K562 (cell line): ENCODE measurements around the gene CNNM2. TPM values are rescaled to one million over a fixed set of nuclear protein-coding genes. Genes with fewer than 3 reads are reported as not detected.

ENCODE experiments used
- ATAC-seq: fragments of 200-7000 bp; cut with Tn5 transposase; 3 replicates; pipeline ENCODE4 v1.9.1; 2020; ENCODE audit warnings: moderate library complexity
- BruUV-seq: library from RNA; stranded (reverse); fragments of 400-500 nt; replicated peaks from 2 replicates; lab custom pipeline; 2021; lab: Mats Ljungman, UMichigan
- CTCF ChIA-PET: fragments of 300-600 bp; formaldehyde crosslinking; extraction: SDS; loops from one replicate; lab custom pipeline; 2021; ENCODE audit warnings: low intra/inter-chr PET ratio; lab: Yijun Ruan, JAX
- POLR2A ChIA-PET: fragments of 300-600, 350-650 bp; sonication (Branson Sonifier 250); formaldehyde crosslinking; extraction: SDS; loops from one replicate; lab custom pipeline; 2021; ENCODE audit warnings: antibody characterized with exemption, inconsistent platforms; lab: Yijun Ruan, JAX
- DNase-seq, 4 experiments: peaks; one replicate each; pipeline versions ENCODE4 v3.0.0 to v3.0.0-alpha.2; 2011 to 2018; ENCODE audit warnings: low spot score in 3 of 4, mixed read lengths in 3 of 4; ENCODE audit errors: extremely low read depth in 1 of 4
- FAIRE-seq: peaks from 2 replicates; lab custom pipeline; 2011; peaks lifted over from hg19 to GRCh38; lab: Jason Lieb, UNC
- H2AFZ ChIP-seq: 2 replicates; pipeline ENCODE4 v1.6.0; 2011; ENCODE audit warnings: low read depth, low read length, control low read depth, inconsistent platforms
- H3K27ac ChIP-seq: fragments of 200-600 bp; 3 replicates; pipeline ENCODE4 v1.8.0; 2011; ENCODE audit warnings: low read depth, mild to moderate bottlenecking, control low read depth, inconsistent platforms, low read length, moderate library complexity, mixed read lengths; ENCODE audit errors: extremely low read depth
- H3K27me3 ChIP-seq, 2 experiments: fragments of 300-600 bp in 1 of 2; 2 replicates in 1 of 2; 3 replicates in 1 of 2; pipeline versions ENCODE4 v1.6.0 to v1.8.0; 2011; ENCODE audit warnings: inconsistent platforms in 2 of 2, low read length in 2 of 2, mild to moderate bottlenecking in 1 of 2, mixed read lengths in 1 of 2, moderate library complexity in 1 of 2; ENCODE audit not compliant: control insufficient read depth in 2 of 2, insufficient read depth in 2 of 2
- H3K36me3 ChIP-seq: fragments of 300-600 bp; 3 replicates; pipeline ENCODE4 v1.8.0; 2011; ENCODE audit warnings: mild to moderate bottlenecking, low read length, inconsistent platforms; ENCODE audit not compliant: control insufficient read depth, insufficient read depth
- H3K4me1 ChIP-seq, 2 experiments: fragments of 200-600 bp in 1 of 2; replicated peaks in 1 of 2; 2 replicates in 1 of 2; 3 replicates in 1 of 2; pipeline versions ENCODE4 v1.5.1 to v1.8.0; 2011; ENCODE audit warnings: inconsistent platforms in 2 of 2, low read length in 2 of 2, mild to moderate bottlenecking in 1 of 2, mixed read lengths in 1 of 2, moderate library complexity in 1 of 2; ENCODE audit not compliant: control insufficient read depth in 2 of 2, insufficient read depth in 2 of 2
- H3K4me2 ChIP-seq: 2 replicates; pipeline ENCODE4 v1.6.1; 2011; ENCODE audit warnings: low read length, control low read depth, inconsistent platforms, mixed read lengths; ENCODE audit not compliant: insufficient read depth
- H3K4me3 ChIP-seq: fragments of 200-600 bp; sonication (generic), shearing (Covaris generic); 2 replicates; pipeline ENCODE4 v1.5.1; 2016; ENCODE audit warnings: control low read depth, inconsistent platforms
- H3K79me2 ChIP-seq: fragments of 200-600 bp; 3 replicates; pipeline ENCODE4 v1.8.0; 2011; ENCODE audit warnings: low read length, inconsistent platforms; ENCODE audit not compliant: control insufficient read depth, insufficient read depth
- H3K9ac ChIP-seq, 2 experiments: 2 replicates each; pipeline versions ENCODE4 v1.6.0 to v1.6.1; 2011; ENCODE audit warnings: low read depth in 2 of 2, low read length in 2 of 2, control low read depth in 1 of 2, inconsistent platforms in 1 of 2, mild to moderate bottlenecking in 1 of 2, mixed read lengths in 1 of 2; ENCODE audit not compliant: insufficient read depth in 1 of 2
- H3K9me1 ChIP-seq: one replicate; pipeline ENCODE4 v1.6.0; 2011; ENCODE audit warnings: inconsistent platforms, mild to moderate bottlenecking, low read length, moderate library complexity; ENCODE audit not compliant: control insufficient read depth, insufficient read depth
- H3K9me3 ChIP-seq: replicated peaks from 2 replicates; pipeline ENCODE4 v1.5.1; 2011; ENCODE audit warnings: low read depth, low read length, inconsistent platforms; ENCODE audit not compliant: control insufficient read depth, insufficient read depth
- H4K20me1 ChIP-seq: replicated peaks from 2 replicates; pipeline ENCODE4 v1.6.1; 2011; ENCODE audit warnings: low read length, inconsistent platforms, mixed read lengths; ENCODE audit not compliant: control insufficient read depth, insufficient read depth
- BRF2 ChIP-seq: IDR thresholded peaks from 3 replicates; pipeline ENCODE4 v1.6.1; 2011; ENCODE audit warnings: borderline replicate concordance, mild to moderate bottlenecking; ENCODE audit not compliant: insufficient read length, insufficient read depth
- CBX5 ChIP-seq: IDR thresholded peaks from 2 replicates; pipeline ENCODE4 v1.6.1; 2014; ENCODE audit warnings: low read depth, borderline replicate concordance
- DMBX1 ChIP-seq: fragments of 250-450 bp; sonication (Bioruptor Pico); IDR thresholded peaks from 2 replicates; pipeline ENCODE4 v1.8.0; 2022; ENCODE audit warnings: inconsistent platforms, mild to moderate bottlenecking, moderate library complexity, borderline replicate concordance
- HDAC3 ChIP-seq: fragments of 450-650 bp; IDR thresholded peaks from 2 replicates; pipeline ENCODE4 v1.6.1; 2018; ENCODE audit warnings: borderline replicate concordance, mild to moderate bottlenecking, moderate library complexity; ENCODE audit not compliant: partially characterized antibody
- TCF7 ChIP-seq: sonication (generic); IDR thresholded peaks from 2 replicates; pipeline ENCODE4 v1.6.1; 2016; ENCODE audit warnings: antibody characterized with exemption, borderline replicate concordance
- ZBTB1 ChIP-seq: sonication (generic); formaldehyde crosslinking; IDR thresholded peaks from 2 replicates; pipeline ENCODE4 v1.8.1; 2023; ENCODE audit warnings: missing genetic modification reagents, low read depth, mild to moderate bottlenecking, borderline replicate concordance
- ZNF121 ChIP-seq: sonication (generic); formaldehyde crosslinking; conservative IDR thresholded peaks from 2 replicates; pipeline ENCODE4 v1.8.0; 2022; ENCODE audit warnings: missing genetic modification reagents
- ZNF354B ChIP-seq: fragments of 250-450 bp; sonication (Bioruptor Pico); IDR thresholded peaks from 2 replicates; pipeline ENCODE4 v1.4.0; 2020
- WGBS: fragments of 100-300 bp; shearing (Covaris generic); methylation state at CpG from one replicate; pipeline ENCODE4 v1.1.6; 2016; ENCODE audit warnings: low coverage, mixed read lengths; ENCODE audit not compliant: insufficient coverage; ENCODE audit errors: missing lambda C conversion rate; 5-methylcytosine and 5-hydroxymethylcytosine counted together
- in situ Hi-C: fragments of 300-500 bp; cut with MboI; formaldehyde crosslinking; loops from 4 replicates; pipeline ENCODE4 v1.15.0; 2018; ENCODE audit warnings: inconsistent platforms, mixed read lengths
- intact Hi-C: fragments of 100-400 bp; cut with micrococcal nuclease; formaldehyde crosslinking; loops from 2 replicates; pipeline ENCODE4 v1.14.2; 2022
- polyA plus RNA-seq, 8 experiments: library from polyadenylated mRNA; depleted of rRNA in 4 of 8; stranded (reverse) in 5 of 8; unstranded in 3 of 8; fragments of >200 nt; fragmentation: Nextera tagmentation in 2 of 8; fragmentation: Illumina TruSeq in 1 of 8; extraction: Ambion mirVana in 2 of 8; extraction: Trizol in 1 of 8; gene quantifications; 2 replicates each; pipeline versions ENCODE4 v1.2.1 to v1.2.3, GENCODE V29; 2011 to 2014; ENCODE audit warnings: inconsistent platforms in 1 of 8, missing spikeins in 1 of 8
- total RNA-seq, 7 experiments: library from RNA; depleted of rRNA in 6 of 7; stranded (reverse); fragments of >200 nt in 6 of 7; fragmentation: Illumina TruSeq in 2 of 7; extraction: Trizol in 2 of 7; gene quantifications; 2 replicates each; pipeline versions ENCODE4 v1.2.1 to v1.2.3, GENCODE V29; 2011 to 2021; ENCODE audit warnings: low replicate concordance in 1 of 7
- TF ChIP-seq, protein P1 (sequence below): fragments of 250-450 bp; sonication (Bioruptor Pico); IDR thresholded peaks from 2 replicates; pipeline ENCODE4 v1.4.0; 2020

The CNNM2 gene
- total and polyA plus RNA-seq, 9 of the 15 experiments (the other 6 are each of a cell fraction or from before 2014, with no cell fraction given): 0.21 to 5.0 (median 1.3) TPM

DNA sequence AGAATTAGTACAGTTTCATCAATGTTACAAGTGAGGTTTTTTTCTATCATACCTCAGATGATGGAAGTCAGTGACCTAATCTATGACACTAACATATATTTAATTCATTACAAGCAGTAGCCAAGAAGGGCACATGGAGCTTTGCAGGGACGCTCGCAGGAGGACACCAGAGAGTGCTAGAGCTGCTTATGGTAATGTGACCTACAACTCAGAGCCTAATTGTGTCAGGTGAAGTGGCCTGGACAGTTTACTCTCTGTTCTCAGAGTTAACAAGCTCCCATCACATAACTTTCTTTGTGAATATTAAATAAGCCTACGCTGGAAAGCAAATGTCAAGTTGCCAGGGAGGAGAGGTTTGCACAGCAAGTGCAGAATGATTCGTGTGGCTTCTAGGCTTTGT, 11.6 kb upstream of the CNNM2 start:
- TF ChIP-seq ZBTB1: no peak
- H3K9me1 ChIP-seq: no peaks in the 10 kb centered on the region
- no peak for DNase-seq
- H3K36me3 ChIP-seq: no peaks in the 10 kb centered on the region
- no peak for FAIRE-seq
- ChIA-PET CTCF (interaction anchor here (1.0 kb wide), 1 partner anchor 72 kb away, joined by 3 read pairs; no protein-coding TSS in a partner anchor), POLR2A (no interaction called here)
- no peak overlapping the region for H3K9ac ChIP-seq
- no peak overlapping the region for H2AFZ ChIP-seq
- H3K27ac ChIP-seq: no peak overlapping the region
- no peak overlapping the region for H3K4me2 ChIP-seq
- in situ Hi-C loops: no loop called here
- WGBS: 42% methylated on average over 4 of the region's 4 CpGs
- H3K4me3 ChIP-seq: no peak overlapping the region
- intact Hi-C loops: no loop called here
- no peaks in the 10 kb centered on the region for H3K79me2 ChIP-seq
- no peaks in the 10 kb centered on the region for H3K4me1 ChIP-seq
- H3K9me3 ChIP-seq: no peaks in the 10 kb centered on the region
- no peaks in the 10 kb centered on the region for H4K20me1 ChIP-seq
- ATAC-seq: no peak
- H3K27me3 ChIP-seq: no peaks in the 10 kb centered on the region
- no TSS peak for BruUV-seq

GRCh38 chr10:102914781-102915180, 3.3 kb upstream of the CNNM2 start:
- ChIA-PET POLR2A (no interaction called here), CTCF (interaction anchor here (0.6 kb wide), 1 partner anchor 171 kb away, joined by 5 read pairs; the partner anchor contains the start of gene WBP1L)
- H3K79me2 ChIP-seq: peaks cover 11% of the 10 kb centered on the region
- no peaks in the 10 kb centered on the region for H3K27me3 ChIP-seq
- ATAC-seq (no peak), FAIRE-seq (no peak), DNase-seq (no peak)
- no peaks in the 10 kb centered on the region for H4K20me1 ChIP-seq
- intact Hi-C loops: loop anchor here (5.0 to 10.0 kb wide), 3 partner anchors 48 to 570 kb away; no protein-coding TSS in a partner anchor
- H3K36me3 ChIP-seq: no peaks in the 10 kb centered on the region
- H3K9me3 ChIP-seq: no peaks in the 10 kb centered on the region
- H3K9ac ChIP-seq: no peak overlapping the region
- no peaks in the 10 kb centered on the region for H3K9me1 ChIP-seq
- 60% methylated on average over 1 of the region's 1 CpG for WGBS
- no peak overlapping the region for H2AFZ ChIP-seq
- H3K4me1 ChIP-seq: peaks cover 0 to 26% of the 10 kb centered on the region in 2 experiments; a peak in 3 of 5 replicates
- H3K27ac ChIP-seq: no peak overlapping the region
- H3K4me3 ChIP-seq: no peak overlapping the region
- BruUV-seq: no TSS peak
- H3K4me2 ChIP-seq: no peak overlapping the region
- in situ Hi-C loops: loop anchor here (5.0 kb wide), 3 partner anchors 77 to 328 kb away; partner anchors contain the start of gene CYP17A1
- no peak for TF ChIP-seq TCF7
- TF ChIP-seq ZNF354B (CRISPR knock-in tag): no peak
- TF ChIP-seq DMBX1 (CRISPR knock-in tag): no peak
- no peak for TF ChIP-seq CBX5
- no peak for TF ChIP-seq HDAC3
- TF ChIP-seq ZNF121 (CRISPR knock-in tag): no peak
- TF ChIP-seq, protein P1, sequence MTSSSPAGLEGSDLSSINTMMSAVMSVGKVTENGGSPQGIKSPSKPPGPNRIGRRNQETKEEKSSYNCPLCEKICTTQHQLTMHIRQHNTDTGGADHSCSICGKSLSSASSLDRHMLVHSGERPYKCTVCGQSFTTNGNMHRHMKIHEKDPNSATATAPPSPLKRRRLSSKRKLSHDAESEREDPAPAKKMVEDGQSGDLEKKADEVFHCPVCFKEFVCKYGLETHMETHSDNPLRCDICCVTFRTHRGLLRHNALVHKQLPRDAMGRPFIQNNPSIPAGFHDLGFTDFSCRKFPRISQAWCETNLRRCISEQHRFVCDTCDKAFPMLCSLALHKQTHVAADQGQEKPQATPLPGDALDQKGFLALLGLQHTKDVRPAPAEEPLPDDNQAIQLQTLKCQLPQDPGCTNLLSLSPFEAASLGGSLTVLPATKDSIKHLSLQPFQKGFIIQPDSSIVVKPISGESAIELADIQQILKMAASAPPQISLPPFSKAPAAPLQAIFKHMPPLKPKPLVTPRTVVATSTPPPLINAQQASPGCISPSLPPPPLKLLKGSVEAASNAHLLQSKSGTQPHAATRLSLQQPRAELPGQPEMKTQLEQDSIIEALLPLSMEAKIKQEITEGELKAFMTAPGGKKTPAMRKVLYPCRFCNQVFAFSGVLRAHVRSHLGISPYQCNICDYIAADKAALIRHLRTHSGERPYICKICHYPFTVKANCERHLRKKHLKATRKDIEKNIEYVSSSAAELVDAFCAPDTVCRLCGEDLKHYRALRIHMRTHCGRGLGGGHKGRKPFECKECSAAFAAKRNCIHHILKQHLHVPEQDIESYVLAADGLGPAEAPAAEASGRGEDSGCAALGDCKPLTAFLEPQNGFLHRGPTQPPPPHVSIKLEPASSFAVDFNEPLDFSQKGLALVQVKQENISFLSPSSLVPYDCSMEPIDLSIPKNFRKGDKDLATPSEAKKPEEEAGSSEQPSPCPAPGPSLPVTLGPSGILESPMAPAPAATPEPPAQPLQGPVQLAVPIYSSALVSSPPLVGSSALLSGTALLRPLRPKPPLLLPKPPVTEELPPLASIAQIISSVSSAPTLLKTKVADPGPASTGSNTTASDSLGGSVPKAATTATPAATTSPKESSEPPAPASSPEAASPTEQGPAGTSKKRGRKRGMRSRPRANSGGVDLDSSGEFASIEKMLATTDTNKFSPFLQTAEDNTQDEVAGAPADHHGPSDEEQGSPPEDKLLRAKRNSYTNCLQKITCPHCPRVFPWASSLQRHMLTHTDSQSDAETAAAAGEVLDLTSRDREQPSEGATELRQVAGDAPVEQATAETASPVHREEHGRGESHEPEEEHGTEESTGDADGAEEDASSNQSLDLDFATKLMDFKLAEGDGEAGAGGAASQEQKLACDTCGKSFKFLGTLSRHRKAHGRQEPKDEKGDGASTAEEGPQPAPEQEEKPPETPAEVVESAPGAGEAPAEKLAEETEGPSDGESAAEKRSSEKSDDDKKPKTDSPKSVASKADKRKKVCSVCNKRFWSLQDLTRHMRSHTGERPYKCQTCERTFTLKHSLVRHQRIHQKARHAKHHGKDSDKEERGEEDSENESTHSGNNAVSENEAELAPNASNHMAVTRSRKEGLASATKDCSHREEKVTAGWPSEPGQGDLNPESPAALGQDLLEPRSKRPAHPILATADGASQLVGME (CRISPR knock-in tag): no peak
- no peak for TF ChIP-seq BRF2
